Activated CD8-positive, alpha-beta memory T cell treated with anti-CD3 and anti-CD28 coated beads, Interleukin-2, amount 50 U/mL, for 24 hours (primary cell): ENCODE data around the gene BAZ2B.
A peak's percentile ranks its signal among the peaks of the same experiment; 100 is the strongest.

Experiments
- DNase-seq: peaks from one replicate; pipeline ENCODE4 v3.0.0-alpha.2; 2020; ENCODE audit errors: extremely low read depth

The BAZ2B gene

DNA sequence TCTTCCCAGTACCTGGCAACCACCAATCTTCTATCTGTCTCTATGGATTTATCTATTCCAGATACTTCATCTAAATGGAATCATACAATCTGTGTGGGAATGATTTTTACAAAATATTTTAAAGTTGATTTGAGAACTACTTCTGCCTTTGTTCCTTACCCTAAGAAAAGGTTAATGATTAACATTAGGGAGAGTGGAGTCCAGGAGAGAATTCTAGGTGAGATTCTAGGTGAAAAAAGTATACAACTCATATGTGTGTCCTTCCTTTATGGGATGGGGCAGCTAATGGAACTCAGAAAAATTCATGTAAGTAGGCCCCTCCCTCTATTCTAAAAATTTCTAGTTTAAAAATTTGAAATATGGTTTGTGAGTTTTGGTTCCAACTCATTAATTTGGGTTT lies 293.9 kb downstream of the BAZ2B start:
- no peak for DNase-seq

DNA sequence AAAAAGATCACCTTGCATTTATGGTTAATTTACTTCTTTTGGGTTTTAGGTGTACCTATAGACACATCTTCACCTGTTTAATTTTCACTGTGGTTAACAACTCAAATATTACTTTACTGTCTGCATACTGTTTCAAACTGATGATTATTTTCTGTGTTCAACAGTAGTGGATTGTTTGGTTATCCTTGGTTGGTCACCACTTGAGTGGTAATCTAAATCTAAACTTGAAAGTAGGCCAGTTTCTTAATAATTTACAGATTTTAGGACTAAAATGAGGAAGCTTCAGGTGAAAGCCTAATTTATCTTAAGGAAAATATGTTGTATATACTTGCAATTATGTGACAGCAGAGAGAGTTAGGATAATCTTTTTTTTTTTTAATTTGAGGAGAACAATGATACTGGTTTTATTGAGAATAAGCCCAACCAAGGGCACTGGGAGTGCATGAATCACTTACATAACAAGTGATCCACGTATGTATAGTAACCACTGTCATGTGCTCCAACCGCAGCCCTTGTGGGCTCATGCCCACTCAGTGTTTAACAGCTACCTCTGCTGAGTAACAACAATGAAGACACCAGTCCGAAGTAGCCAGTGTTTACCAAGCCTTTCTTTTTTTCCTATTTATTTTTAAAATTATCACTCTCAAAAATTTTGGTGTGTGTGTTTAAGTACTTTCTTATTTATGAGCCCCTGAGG lies 298.8 kb downstream of the BAZ2B start:
- DNase-seq, result no peak

DNA sequence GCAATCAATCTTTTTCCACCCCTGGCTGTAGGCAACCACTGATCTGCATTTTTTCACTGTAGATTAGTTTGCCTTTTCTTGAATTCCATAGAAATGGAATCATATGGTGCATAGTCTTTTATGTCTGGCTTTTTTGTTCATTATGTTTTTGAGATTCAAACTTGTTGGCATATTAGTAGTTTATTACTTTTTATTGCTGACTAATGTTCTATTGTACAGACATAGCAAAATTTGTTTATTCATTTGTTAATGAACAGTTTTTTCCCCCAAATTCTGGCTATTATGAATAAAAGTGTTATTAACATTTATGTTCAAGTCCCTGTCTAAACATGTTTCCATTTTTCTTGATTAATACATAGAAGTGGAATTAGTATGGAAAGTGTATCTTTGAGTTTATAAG lies 308.4 kb downstream of the BAZ2B start:
- no peak for DNase-seq

DNA sequence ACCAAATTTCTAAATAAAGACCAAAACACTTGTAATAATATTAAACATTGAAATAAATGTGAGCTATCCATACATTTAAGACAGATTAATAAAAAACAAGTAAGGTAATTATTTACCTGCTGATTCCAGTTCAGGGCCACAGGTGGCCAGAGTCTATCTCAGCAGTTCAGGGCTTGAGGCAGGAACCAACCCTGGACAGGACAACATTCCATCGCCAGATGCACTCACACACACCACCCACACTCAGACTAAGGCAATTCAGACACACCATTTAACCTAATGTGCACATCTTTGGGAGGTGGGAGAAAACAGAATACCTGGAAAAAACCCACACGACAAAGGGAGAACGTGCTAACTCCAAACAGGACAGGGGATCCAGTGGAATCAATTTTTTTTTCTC lies 315.8 kb downstream of the BAZ2B start:
- no peak for DNase-seq

DNA sequence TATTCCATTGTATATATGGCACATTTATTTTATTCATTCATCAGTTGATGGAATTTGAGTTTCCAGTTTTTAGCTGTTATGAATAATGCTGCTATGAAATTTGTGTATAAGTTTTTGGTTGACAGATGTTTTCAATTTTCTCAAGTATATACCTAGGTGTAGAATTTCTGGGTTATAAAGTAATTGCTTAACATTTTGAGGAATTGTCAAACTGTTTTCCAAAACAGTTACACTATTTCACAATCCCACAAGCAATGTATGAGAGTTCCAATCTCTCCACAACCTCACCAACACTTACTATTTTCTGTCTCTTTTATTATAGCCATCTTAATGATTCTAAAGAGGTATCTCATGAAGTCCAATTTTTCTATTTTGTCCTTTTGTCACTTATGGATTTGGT lies 317.4 kb downstream of the BAZ2B start:
- DNase-seq, result no peak

DNA sequence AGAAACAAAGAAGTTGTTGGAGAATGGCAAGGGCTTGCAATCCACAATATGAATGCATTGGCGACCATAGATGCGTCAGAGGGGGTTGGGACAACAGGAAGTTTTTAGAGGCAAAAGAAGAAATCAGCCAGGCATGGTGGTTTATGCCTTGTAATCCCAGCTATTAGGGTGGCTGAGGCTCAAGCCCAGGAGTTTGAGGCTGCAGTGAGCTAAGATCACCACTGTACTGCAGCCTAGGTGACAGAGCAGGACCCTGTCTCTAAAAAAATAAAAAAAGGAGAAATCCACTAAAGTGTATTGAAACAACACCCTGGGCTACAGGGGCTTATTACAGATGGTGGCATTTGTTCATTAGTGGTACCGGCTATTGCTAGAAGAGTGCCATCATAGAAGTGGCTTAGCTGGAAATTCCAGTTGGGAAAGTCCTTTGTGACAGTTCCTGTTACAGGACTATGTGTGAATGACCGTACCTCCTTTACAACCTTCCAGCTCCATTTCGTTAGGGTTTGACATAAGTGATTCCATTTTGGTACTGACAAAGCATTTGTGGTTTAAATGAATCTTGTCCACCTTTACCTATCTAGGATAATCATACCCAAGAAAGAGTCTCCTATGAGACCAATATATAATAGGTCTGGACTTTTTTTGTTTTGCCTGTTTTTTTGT lies 319.2 kb downstream of the BAZ2B start:
- no peak for DNase-seq

DNA sequence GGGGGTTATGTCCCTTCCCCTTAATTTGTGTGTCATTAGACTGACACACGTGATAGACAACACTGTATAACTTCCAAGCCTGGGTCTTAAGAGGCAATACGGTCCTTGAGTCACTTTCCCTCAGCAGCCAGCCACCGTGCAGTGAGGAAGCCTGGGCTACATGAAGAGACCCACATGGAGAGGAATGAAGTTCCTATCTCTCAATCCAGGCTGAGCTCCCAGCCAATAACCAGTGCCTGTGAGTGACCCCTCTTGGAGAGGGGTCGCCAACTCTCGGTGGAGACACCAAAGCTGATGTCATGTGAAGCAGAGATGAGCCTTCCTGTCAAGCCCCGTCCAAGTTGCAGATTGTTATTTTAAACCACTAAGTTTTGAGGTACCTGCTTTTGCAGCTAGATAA lies 324.2 kb downstream of the BAZ2B start:
- DNase-seq, result no peak

DNA sequence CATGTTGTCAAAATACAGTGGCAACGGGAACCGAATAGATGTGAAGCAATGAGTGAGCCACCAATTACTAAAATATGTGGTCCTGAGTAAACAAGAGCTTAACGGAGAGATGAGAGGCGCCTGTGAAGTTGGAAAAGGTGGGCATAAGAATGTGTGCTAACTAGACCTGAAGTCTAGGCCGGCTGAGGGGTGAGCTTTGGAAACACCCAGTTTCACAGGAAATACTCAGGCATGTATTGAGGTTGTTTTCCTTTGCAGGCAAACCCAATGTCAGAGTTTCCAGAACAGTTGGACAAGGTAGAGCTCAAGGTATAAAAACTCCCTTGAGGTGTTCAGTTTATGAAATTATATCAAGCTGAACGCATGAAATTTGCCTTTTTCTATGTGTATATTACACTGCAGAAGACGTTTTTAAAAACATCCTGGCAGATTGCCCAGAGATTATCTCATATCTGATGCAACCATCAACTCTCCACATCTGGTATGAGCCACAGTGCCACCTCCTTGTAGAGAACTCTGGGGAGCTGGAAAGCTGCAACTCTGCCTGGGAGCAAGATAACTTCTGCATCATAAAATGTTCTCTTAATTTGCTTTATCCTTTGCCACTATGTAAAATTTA lies 325.9 kb downstream of the BAZ2B start:
- DNase-seq, result no peak

DNA sequence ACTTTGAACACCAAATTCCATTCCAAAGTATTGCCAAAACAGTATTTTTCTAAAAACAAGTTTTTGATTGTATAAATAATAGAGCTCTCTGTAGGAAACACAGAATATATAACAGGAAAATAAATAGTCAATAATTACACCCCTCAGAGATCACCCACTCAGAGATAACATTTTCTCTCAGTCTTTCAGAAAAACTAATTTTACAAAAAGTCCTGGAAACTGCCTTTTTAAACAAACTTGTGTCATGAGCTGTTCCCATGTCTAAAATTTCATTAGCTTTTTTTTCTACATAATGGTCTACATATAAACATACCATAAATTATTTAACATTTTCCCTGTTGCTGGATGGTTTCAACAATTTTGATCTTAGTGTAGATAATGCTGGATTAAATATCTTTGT lies 328.6 kb downstream of the BAZ2B start:
- DNase-seq, result no peak

DNA sequence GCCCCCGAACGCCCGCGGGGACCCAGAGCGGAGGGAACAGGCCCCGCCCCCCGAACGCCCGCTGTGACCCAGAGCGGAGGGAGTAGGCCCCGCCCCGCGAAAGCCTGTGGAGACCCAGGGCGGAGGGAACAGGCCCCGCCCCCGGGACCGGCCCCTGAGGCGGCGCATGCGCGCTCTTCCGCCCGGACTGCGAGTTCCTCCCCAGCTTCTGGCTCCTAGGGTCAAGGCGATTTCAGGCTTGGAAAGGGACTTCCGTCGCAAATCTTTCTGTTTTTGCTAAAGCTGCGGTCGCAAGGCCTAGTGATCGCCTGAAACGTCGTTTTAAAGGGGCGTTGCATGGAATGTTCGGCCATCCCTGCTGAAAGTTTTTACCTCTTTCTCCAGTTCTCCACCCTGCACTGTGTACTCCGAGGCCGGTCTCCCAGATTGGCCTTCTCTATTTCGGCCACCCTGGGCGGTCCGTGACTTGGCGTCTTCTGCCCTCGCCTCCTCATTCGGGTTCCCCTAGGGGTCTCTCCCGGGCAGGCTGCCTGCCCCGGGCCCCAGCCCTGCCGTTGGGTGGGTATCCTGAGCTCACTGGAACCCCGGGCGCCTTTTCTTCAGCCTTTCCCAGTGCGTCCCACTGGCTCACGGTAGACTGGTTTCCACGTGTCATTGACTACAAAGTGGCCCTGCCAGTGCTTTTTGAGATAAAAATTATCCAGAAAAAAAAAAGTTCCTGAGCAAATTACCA lies 329.5 kb downstream of the BAZ2B start:
- peak; percentile 89 for DNase-seq

DNA sequence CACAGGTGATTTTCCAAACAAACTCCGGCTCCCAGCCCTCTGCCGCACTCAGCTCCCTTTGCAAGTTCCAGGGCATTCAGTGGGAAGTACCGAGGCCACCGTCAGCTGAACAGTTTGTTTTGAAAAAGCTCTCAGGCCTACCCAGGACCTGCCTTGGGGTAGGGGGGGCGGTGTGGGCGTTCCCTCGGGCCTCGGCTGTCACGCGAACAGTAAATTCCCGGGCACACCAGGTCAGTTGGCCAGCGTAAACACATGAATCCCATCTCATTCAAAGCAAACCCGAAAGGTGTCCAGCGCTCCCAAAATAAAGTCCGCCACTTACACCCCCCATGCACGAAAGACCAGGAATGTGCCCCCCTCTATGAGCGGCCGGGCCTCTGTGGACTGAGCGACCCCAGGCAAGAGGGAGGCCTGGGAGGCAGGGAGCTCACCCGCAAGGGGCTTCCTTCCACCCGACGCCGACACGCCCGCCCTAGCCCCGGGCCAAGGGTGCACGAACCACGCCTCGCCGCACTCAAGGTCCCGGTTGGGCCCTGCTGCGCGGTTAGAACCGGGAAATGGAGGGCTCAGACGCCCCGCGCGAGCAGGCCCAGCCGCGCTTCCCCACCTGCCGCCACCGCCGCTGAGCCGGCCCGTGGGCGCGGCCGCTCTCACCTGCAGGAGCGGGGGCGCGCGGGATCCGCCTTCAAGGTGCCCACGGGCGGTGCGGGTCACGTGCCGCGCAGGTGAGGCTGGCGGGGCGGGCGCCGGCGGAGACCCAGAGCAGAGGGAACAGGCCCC lies 330.2 kb downstream of the BAZ2B start, which contains the start of gene WDSUB1:
Gene WDSUB1, minus strand, starts transcription at position 775 of the 780 bp plus-strand sequence. CDS start 3,634 bp downstream, outside the sequence.
- DNase-seq, result no peak

DNA sequence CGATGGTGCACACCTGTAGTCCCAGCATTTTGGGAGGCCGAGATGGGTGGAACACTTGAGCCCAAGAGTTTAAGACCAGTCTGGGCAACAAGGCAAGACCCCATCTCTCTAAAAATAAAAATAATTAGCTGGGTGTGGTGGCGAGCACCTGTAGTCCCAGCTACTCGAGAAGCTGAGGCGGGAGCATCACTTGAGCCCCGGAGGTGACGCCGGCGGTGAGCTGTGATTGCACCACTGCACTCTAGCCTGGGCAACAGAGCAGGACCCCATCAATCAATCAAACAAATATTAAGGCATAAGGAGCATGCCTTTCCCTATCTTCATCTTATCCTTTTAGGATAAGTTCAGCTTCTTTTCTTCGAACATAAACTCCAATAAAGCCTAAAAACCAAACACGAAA lies 330.9 kb downstream of the BAZ2B start:
- no peak for DNase-seq

DNA sequence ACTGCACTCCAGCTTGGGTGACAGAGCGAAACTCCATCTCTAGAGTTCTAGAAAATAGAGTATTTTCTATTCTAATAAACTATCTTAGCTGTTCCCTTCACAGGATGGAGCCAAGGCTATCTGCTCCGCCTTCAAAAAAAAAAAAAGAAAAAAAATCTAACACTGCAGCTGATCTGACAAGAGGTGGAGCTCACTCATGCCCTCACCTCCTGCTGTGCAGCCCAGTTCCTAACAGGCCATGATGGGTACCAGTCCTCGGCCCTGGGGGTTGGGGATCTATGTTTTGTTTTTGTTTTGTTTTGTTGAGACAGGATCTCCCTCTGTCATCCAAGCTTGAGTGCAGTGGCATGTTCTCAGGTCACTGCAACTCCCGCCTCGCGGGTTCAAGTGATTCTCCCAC lies 332.8 kb downstream of the BAZ2B start:
- no peak for DNase-seq

DNA sequence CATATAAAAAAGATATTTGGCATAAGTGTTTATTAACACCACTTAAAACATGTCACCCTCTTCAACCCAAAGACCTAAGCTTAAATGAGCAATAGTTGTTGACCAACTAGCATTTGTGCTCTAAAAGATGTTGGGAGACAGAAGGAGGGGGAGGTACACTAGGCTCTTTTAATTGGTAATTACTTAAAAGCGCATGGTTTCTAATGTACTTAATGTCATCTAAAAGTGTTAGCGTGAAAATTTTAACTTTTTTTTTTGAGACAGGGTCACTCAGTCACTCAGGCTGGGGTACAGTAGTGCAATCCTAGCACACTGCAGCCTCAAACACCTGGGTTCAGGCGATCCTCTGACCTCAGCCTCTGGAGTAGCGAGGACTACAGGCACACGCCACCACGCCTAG lies 335.3 kb downstream of the BAZ2B start:
- no peak for DNase-seq

DNA sequence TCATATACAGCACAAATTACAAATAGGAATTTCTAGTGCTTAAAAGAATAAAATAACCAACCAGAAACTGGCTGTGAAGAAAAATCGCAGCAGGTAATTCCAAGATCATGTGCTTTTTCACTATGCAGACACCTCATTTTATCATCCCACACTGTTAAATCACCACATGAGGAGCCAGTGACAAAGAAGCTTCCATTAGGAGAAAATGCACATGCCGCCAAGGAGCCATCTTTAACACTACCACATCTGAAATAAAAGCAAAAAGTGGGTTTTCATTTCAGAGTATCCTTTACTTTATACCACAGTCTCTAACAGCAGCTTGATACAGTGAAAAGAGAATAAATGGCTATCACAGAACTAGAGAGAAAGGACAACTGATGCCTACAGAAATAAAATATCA lies 336.6 kb downstream of the BAZ2B start:
- DNase-seq, result no peak

DNA sequence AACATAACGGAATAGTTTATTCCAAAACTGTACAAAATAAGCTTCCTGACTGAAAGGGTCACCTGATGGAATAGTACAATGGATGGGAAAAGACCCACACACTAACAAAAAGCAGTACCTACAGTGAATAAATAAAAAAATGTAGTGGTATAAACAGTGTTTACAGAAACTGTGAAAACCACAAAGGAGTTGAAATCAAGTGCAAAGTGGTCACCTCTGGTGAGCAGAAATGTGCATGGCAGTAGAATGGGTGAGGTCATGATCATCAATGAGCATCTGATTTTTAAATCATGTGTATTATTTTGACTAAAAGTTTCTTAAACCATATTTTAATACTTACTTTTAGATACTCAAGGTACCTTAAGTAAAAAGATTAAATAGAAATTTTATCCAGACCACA lies 341.2 kb downstream of the BAZ2B start:
- no peak for DNase-seq

DNA sequence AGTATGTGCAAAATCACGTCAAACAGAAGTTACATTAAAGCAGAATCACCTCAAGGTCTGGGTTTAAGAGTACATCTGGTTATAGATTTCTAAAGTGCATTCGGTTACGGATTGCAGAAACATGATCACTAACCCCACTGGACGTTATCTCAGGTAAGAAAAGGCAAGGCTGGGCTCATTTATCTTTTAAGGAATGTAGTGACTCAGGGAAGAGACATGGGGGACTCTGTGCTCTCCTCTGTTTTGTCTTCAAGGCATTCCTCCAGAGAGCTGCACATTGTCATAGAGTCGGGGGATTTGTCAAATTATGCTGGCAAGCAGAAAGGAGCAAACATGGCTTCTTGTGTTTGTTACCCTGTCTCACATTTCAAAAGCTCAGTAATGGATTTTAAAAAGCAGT lies 344.2 kb downstream of the BAZ2B start:
- no peak for DNase-seq

DNA sequence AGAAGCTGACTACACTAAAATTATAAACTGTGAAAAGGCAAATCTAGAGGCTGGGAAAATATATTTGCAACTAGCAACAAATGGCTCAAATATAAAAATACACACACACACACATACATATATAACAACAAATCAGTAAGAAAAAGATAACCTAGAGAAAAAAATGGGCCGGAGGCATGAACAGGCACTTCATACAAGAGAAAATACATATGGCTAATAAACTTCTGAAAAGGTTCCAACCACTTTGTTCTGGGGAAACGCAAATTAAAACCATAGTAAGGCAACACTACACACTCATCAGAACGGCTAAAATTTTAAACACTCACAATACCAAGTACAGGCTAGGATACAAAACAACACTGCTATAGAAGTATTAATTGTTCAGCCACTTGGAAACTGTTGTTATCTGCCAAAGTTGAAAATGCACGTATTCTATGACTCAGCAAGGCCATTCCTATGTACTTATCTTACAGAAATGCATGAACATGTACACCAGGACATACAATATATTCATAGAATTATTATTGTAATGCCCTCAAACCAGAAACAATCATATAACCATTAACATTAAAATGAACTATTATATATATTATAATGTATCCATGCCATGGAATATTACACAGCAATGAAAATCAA lies 345.5 kb downstream of the BAZ2B start:
- no peak for DNase-seq
